ENCODE data around the gene FSTL5.

The FSTL5 gene

GRCh38 chr4:161931089-161931488, 232.7 kb downstream of the FSTL5 start:
- no peak for DNase-seq

- DNase-seq, result no peak
These were observed 233.8 kb downstream of the FSTL5 start for GRCh38 chr4:161929956-161930355.

- DNase-seq, result no peak
These were observed 237.6 kb downstream of the FSTL5 start for GRCh38 chr4:161926033-161926828.

DNA sequence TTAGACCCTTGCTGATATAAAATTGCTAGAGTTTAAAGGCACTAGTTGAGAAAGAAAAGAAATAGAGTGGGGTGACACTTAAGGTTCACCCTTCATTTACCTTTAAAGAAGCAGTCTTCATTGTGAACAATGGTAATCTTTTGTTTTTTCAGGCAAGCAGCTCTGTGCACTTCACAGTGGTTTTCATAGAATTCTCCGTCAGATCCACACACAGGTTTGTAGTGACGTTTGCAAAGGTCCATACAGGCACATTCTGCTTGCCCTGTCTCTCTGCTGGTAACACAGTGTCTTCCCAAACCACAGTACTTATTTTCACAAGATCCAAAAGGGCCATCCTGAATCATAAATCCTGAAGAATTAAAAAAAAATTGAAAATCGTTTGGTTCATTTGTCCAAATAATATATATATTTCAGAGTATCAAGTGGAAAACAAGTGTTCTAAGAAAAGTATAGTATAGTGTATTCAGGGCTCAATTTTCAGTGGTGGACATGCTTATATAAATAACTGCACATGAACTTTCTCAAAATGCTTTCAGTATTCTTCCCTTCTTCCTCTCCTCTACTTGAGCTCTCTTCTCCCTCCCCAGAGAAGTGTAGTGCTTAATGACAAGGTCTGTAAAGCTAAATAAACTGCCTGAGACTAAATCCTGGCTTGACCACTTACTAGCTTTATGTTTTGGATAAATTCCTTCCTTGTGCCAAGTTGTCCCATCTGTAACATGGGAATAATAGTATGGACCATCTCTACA, 243.3 kb downstream of the FSTL5 start:
- DNase-seq, result no peak

GRCh38 chr4:161919442-161920220, 244.2 kb downstream of the FSTL5 start:
- no peak for DNase-seq

GRCh38 chr4:161916035-161916434, 247.8 kb downstream of the FSTL5 start:
- DNase-seq, result no peak

DNA sequence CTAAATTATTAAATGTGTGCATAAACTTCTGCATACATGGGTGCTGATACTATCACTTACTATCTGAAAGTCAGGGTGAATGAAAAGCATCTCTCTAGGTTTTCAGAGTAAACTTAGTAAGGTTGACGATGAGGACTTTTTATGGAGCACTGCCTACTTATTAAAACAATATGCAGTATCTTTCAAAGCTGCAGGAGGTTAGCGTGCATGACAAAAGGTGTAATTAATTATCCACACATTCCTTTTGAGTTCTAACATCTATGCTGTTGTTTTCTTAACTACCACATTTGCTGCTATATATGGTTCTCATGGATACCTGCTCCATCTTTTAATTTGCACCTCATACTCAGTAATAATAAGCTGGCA, 256.2 kb downstream of the FSTL5 start:
- DNase-seq, result no peak

- no peak for DNase-seq
These were observed 256.8 kb downstream of the FSTL5 start for GRCh38 chr4:161906836-161907589.

GRCh38 chr4:161900110-161900509, 263.7 kb downstream of the FSTL5 start:
- no peak for DNase-seq

GRCh38 chr4:161894493-161895167, 269.2 kb downstream of the FSTL5 start:
- DNase-seq, result no peak

- no peak for DNase-seq
These were observed 269.8 kb downstream of the FSTL5 start for GRCh38 chr4:161894014-161894413.

GRCh38 chr4:161893566-161893965, 270.2 kb downstream of the FSTL5 start:
- DNase-seq, result no peak

DNA sequence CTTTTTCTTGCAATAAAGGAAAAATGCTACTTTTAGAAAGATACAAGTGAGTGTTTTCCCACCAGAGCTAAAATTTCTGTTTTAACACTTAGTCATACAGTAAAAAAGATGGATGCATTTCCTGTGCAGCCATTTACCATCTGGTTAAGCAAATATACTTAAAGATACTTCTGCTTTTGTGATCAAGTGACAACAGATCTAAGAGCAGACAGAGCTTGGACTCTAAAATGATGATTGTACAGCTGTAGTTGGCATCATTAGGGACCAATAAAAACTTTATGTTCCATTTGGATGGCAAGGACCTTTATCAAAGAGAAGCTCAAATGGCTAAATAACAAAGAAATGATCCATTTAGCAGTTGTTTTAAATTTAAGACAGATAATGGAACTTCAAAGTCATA, 270.8 kb downstream of the FSTL5 start:
- no peak for DNase-seq

DNA sequence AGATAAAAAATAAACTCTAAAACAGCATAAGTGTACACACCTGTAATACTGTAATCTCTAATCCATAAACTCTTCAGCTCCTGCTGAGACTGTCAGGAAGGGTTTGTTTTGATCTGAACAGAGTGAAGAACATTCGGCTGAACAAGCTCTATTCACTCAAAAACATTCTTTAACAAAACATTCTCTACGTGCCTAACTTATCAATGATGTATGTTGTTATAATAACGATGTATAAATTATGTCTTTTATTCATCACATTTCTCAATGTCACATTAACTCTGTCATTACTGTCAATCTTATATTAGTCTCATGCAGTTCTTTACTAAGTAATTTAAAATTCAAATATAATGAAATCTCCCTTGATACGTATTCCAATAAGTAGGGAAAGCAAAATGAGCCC, 280.6 kb downstream of the FSTL5 start:
- DNase-seq, result no peak

DNA sequence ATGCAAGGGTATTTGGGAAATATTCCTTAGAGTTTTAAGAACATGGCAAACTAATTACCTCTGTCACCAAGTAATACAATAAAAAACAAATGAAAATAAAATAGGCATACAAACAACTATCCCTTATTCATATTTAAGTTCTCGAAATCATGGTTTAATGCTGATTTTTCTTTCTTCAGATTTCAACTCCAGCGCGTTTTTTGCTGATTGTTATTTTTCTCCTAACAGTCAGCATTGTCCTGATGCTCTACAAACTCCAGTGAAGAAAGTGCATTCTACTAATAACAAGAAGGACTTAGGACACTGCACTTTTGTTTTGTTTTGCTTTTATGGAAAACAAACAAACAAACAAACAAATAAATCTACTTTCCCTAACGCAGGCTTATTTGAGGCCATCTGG, 282.4 kb downstream of the FSTL5 start:
- no peak for DNase-seq

GRCh38 chr4:161869511-161869910, 294.3 kb downstream of the FSTL5 start:
- no peak for DNase-seq

GRCh38 chr4:161856711-161857326, 307.0 kb downstream of the FSTL5 start:
- DNase-seq, result no peak

GRCh38 chr4:161850631-161851030, 313.2 kb downstream of the FSTL5 start:
- no peak for DNase-seq

DNA sequence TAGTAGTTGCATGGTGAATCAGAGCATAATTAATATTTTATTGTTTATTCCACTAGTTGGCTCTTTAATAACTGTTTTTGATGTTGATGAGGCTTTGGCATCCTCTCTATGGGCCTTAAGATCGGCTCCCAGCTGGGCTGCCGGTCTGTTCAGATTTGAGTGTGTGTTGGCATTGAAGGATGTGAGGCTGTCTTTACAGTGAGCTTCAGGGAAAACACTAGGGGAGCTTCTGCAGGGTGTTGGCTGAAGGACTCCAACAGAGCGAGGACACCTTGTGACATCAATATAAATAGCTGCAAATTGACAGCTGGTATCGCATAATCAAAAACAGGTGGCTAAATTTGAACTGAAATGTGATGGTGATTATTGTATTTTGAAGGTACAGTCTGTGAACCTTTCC, 322.0 kb downstream of the FSTL5 start:
- DNase-seq, result no peak

GRCh38 chr4:161829591-161829990, 334.2 kb downstream of the FSTL5 start:
- no peak for DNase-seq

DNA sequence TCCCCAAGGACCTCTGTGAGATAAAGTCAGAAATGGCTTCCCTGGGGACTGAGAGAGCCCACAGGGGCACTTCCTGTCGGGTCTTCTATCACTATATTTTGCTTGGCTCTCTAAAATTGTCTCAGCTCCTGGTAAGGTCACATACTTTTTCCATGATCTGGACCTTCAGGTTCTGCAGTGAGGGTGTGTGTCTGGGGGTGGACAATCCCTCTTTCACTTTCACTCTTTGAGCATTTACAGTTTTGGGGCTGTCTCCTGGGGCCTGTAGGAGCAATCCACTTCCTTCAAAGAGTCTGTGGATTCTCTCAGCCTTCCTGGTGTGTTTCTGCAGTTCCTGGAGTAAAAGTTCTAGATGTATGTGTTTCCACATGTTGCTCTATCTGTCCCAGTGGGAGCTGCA, 335.7 kb downstream of the FSTL5 start:
- no peak for DNase-seq

- no peak for DNase-seq
These were observed 336.8 kb downstream of the FSTL5 start for GRCh38 chr4:161827013-161827412.
